Peyer's patch (tissue), 4 donors: ENCODE measurements around the gene ST3GAL2. TPM values are rescaled to one million over a fixed set of nuclear protein-coding genes. Genes with fewer than 3 reads are reported as not detected.
A peak's percentile ranks its signal among the peaks of the same experiment; 100 is the strongest.

Source experiments
- DNase-seq, 3 donors: peaks; one replicate each; pipeline ENCODE4 v3.0.0-alpha.2; 2017 to 2019
- H3K27ac ChIP-seq, 4 donors: fragments of 200-600 bp; sonication (generic); one replicate each; pipeline ENCODE4 v1.5.1; 2016 to 2019
- H3K27me3 ChIP-seq, 2 donors: fragments of 200-600 bp; sonication (generic); one replicate each; pipeline ENCODE4 v1.5.1; 2019
- H3K36me3 ChIP-seq, 3 donors: fragments of 200-600 bp; sonication (generic); one replicate each; pipeline ENCODE4 v1.5.1; 2016 to 2019
- H3K4me1 ChIP-seq, 4 donors: fragments of 200-600 bp; sonication (generic); one replicate each; pipeline ENCODE4 v1.5.1; 2016 to 2019
- H3K4me3 ChIP-seq, 4 donors: fragments of 200-600 bp; sonication (generic); 1 replicate in 3 of 4; 2 replicates in 1 of 4; pipeline ENCODE4 v1.5.1; 2016 to 2019; ENCODE audit warnings: mild to moderate bottlenecking in 1 of 4
- H3K9me3 ChIP-seq, 4 donors: fragments of 200-600 bp; sonication (generic); one replicate each; pipeline ENCODE4 v1.5.1; 2016 to 2019; ENCODE audit warnings: mild to moderate bottlenecking in 1 of 4
- POLR2A ChIP-seq, 2 donors: fragments of 450-650 bp; IDR thresholded peaks; one replicate each; pipeline ENCODE4 v1.5.1; 2017; ENCODE audit warnings: antibody characterized with exemption in 2 of 2, mild to moderate bottlenecking in 2 of 2, moderate library complexity in 2 of 2
- total RNA-seq, 4 donors: library from RNA; depleted of rRNA; stranded (reverse); fragments of >200 nt; gene quantifications; one replicate each; pipeline ENCODE4 v1.1.0, GENCODE V29; 2016
- TF ChIP-seq, protein P1 (sequence below), 6 experiments: fragments of 450-650 bp in 4 of 6; fragments of 200-600 bp in 2 of 6; sonication (generic) in 1 of 6; IDR thresholded peaks; one replicate each; pipeline ENCODE4 v1.5.1; 2017 to 2019; ENCODE audit warnings: antibody characterized with exemption in 6 of 6, mild to moderate bottlenecking in 3 of 6, moderate library complexity in 1 of 6

Gene ST3GAL2
- total RNA-seq, 4 donors from 2014 or later: 13.0 to 27.5 (median 19.6) TPM

DNA sequence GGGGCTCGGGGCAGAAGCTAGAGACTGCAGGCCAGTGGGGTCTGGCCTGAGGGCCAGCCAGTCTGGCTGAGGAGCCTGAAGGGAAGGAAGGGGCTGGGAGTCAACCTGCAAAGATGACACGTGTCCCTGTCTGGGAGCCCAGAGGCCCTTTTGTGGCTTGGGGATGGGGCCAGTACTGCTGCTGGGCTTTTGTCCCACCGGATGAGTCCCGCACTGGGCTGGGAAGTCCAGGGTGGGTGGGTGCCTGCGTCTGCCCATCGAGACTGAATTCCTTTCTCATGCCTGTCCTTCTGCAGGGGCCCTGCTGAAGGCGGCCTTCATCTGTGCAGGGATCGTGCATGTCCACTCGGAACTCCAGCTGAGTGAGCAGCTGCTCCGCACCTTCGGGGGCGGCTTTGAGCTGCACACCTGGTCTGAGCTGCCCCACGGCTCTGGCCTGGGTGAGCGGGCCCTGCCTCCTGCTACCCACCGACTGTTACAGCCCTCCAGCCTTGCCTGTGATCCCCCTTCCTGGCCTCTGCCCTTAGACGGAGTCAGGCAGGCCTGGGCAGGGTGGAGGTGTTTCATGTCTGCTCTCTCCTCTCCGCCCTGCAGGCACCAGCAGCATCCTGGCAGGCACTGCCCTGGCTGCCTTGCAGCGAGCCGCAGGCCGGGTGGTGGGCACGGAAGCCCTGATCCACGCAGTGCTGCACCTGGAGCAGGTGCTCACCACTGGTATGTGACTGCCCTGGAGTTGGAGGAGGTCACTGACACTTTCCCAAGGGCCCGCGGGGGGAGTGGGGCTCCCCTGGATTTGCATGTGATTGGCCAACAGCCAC lies 36.4 kb upstream of the ST3GAL2 start:
- peaks cover 0 to 65% (median 0%) of the 10 kb centered on the region in 3 donors for H3K36me3 ChIP-seq

DNA sequence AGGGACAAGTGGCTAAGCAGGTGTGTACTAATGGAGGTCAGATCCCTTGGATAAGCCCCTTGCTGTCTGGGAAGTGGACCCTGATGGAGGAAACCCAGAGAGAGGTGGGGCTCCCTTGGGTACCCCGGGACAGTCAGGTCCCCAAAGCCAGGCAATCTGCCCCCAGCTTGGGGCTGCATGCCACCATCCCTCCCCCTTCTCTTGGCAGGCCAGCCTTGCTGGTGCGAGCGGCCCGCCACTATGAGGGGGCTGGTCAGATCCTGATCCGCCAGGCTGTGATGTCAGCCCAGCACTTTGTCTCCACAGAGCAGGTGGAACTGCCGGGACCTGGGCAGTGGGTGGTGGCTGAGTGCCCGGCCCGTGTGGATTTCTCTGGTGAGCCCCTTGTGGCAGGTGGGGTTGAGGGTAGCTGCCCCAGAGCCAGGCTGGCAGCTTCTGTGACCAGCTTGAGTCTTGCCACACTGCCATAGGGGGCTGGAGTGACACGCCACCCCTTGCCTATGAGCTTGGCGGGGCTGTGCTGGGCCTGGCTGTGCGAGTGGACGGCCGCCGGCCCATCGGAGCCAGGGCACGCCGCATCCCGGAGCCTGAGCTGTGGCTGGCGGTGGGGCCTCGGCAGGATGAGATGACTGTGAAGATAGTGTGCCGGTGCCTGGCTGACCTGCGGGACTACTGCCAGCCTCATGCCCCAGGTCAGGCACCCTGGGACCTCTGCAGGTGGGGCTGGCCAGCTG lies 35.6 kb upstream of the ST3GAL2 start:
- Histone ChIP-seq H3K27ac (no peak overlapping the region), H3K27me3 (no peaks in the 10 kb centered on the region), H3K36me3 (peaks cover 0 to 60% (median 0%) of the 10 kb centered on the region in 3 donors), H3K4me1 (no peaks in the 10 kb centered on the region), H3K4me3 (no peak overlapping the region), H3K9me3 (no peaks in the 10 kb centered on the region)
- TF ChIP-seq, protein P1, sequence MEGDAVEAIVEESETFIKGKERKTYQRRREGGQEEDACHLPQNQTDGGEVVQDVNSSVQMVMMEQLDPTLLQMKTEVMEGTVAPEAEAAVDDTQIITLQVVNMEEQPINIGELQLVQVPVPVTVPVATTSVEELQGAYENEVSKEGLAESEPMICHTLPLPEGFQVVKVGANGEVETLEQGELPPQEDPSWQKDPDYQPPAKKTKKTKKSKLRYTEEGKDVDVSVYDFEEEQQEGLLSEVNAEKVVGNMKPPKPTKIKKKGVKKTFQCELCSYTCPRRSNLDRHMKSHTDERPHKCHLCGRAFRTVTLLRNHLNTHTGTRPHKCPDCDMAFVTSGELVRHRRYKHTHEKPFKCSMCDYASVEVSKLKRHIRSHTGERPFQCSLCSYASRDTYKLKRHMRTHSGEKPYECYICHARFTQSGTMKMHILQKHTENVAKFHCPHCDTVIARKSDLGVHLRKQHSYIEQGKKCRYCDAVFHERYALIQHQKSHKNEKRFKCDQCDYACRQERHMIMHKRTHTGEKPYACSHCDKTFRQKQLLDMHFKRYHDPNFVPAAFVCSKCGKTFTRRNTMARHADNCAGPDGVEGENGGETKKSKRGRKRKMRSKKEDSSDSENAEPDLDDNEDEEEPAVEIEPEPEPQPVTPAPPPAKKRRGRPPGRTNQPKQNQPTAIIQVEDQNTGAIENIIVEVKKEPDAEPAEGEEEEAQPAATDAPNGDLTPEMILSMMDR (IDR thresholded peaks at IDR 0.05): no peak
- no peak for DNase-seq

More for the DNA sequence above, 36.4 kb upstream of the ST3GAL2 start:
- no peak for DNase-seq
- no peak for TF ChIP-seq POLR2A (IDR thresholded peaks at IDR 0.05)
- TF ChIP-seq, protein P1 (IDR thresholded peaks at IDR 0.05): no peak
- no peaks in the 10 kb centered on the region for H3K27me3 ChIP-seq
- no peaks in the 10 kb centered on the region for H3K9me3 ChIP-seq
- H3K4me1 ChIP-seq: no peaks in the 10 kb centered on the region
- no peak overlapping the region for H3K27ac ChIP-seq
- no peak overlapping the region for H3K4me3 ChIP-seq

DNA sequence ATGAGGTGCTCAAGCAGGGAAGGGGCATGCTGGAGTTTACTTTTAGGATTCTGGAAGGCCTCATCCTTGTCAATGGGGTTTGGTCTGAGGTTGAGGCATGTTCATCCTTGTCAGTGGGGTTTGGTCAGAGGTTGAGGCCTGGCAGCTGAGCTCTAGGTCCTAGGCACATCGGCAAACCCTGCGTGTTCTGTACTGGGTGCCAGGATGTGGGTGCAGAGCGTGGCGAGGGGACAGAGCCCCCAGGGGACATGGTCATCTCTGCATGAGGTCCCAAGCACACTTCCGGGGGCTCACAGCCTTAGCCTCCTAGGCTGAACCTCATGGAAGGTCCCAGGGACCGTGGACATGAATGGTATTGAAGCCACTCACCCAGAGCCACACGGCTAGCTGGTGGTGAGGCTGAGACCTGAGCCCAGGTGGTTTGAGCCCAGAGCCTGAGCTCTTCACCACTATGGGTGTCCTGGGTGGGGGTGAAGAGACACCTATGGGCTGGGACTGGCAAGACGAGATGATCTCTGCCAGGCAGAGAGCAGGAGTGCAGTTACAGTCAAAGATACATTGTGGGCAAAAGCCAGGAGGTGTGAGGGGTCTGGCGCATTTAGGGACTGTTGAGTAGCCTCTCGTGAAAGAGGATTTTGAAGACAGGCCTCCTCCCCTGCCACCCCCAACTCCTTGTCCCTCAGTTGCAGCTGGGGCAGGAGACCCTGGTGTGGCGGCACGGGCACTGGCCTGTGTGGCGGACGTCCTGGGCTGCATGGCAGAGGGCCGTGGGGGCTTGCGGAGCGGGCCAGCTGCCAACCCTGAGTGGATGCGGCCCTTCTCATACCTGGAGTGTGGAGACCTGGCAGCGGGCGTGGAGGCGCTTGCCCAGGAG lies 34.8 kb upstream of the ST3GAL2 start:
- Histone ChIP-seq H3K4me1 (no peaks in the 10 kb centered on the region), H3K27me3 (no peaks in the 10 kb centered on the region), H3K9me3 (no peaks in the 10 kb centered on the region), H3K36me3 (peaks cover 0 to 52% (median 0%) of the 10 kb centered on the region in 3 donors), H3K27ac (no peak overlapping the region), H3K4me3 (no peak overlapping the region)
- no peak for TF ChIP-seq POLR2A (IDR thresholded peaks at IDR 0.05)
- TF ChIP-seq, protein P1 (IDR thresholded peaks at IDR 0.05): no peak
- no peak for DNase-seq

DNA sequence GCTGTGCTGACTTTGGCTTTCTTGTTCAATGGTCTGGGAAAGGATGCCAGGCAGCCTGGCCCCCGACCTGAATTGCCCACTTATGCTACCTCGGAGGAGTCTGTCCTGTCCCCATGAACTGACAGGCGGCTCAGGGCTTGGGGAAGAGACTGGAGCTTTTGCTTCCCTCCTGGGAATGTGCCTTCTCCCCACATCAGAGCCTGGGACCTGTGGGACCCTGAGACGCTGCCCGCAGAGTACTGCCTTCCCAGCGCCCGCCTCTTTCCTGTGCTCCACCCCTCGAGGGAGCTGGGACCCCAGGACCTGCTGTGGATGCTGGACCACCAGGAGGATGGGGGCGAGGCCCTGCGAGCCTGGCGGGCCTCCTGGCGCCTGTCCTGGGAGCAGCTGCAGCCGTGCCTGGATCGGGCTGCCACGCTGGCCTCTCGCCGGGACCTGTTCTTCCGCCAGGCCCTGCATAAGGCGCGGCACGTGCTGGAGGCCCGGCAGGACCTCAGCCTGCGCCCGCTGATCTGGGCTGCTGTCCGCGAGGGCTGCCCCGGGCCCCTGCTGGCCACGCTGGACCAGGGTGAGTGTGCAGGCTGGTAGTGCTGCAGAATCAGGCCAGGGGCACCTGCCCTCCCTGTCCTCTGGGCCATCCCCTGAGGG lies 34.0 kb upstream of the ST3GAL2 start:
- Histone ChIP-seq H3K36me3 (peaks cover 0 to 47% (median 0%) of the 10 kb centered on the region in 3 donors), H3K27ac (no peak overlapping the region), H3K27me3 (no peaks in the 10 kb centered on the region), H3K4me3 (no peak overlapping the region), H3K9me3 (no peaks in the 10 kb centered on the region), H3K4me1 (no peaks in the 10 kb centered on the region)
- no peak for TF ChIP-seq POLR2A (IDR thresholded peaks at IDR 0.05)
- TF ChIP-seq, protein P1 (IDR thresholded peaks at IDR 0.05): no peak
- DNase-seq: no peak

DNA sequence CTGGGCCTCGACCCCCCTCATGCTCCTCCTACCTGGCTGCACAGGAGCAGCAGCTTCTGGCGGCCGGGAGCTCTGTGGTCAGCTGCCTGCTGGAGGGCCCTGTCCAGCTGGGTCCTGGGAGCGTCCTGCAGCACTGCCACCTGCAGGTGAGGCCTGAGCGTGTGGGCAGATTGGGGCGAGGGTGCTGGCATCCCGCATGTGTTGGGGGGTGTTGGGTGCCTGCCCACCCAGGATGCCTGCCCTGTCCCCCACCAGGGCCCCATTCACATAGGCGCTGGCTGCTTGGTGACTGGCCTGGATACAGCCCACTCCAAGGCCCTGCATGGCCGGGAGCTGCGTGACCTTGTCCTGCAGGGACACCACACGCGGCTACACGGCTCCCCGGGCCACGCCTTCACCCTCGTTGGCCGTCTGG lies 32.0 kb upstream of the ST3GAL2 start:
- Histone ChIP-seq H3K9me3 (no peaks in the 10 kb centered on the region), H3K36me3 (peaks cover 0 to 63% (median 0%) of the 10 kb centered on the region in 3 donors), H3K27me3 (no peaks in the 10 kb centered on the region), H3K4me1 (no peaks in the 10 kb centered on the region), H3K27ac (no peak overlapping the region), H3K4me3 (no peak overlapping the region)
- TF ChIP-seq, protein P1 (IDR thresholded peaks at IDR 0.05): peak in 4 of 6 experiments; percentile 27 to 57 (median 50)
- no peak for TF ChIP-seq POLR2A (IDR thresholded peaks at IDR 0.05)
- peak in 1 of 3 donors; percentile 65 for DNase-seq
